Right hindlimb (tissue), 1 donor: ENCODE results near the gene SLC22A8.
"Not testable (repeated sequence)": the region's sequence is repeated elsewhere in the genome, so short reads cannot be mapped to it uniquely, and the experiment has no call there.

Source experiments
- DNase-seq: peaks from one replicate; pipeline ENCODE4 v3.0.0-alpha.2; 2018

The SLC22A8 gene, protein sequence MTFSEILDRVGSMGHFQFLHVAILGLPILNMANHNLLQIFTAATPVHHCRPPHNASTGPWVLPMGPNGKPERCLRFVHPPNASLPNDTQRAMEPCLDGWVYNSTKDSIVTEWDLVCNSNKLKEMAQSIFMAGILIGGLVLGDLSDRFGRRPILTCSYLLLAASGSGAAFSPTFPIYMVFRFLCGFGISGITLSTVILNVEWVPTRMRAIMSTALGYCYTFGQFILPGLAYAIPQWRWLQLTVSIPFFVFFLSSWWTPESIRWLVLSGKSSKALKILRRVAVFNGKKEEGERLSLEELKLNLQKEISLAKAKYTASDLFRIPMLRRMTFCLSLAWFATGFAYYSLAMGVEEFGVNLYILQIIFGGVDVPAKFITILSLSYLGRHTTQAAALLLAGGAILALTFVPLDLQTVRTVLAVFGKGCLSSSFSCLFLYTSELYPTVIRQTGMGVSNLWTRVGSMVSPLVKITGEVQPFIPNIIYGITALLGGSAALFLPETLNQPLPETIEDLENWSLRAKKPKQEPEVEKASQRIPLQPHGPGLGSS

DNA sequence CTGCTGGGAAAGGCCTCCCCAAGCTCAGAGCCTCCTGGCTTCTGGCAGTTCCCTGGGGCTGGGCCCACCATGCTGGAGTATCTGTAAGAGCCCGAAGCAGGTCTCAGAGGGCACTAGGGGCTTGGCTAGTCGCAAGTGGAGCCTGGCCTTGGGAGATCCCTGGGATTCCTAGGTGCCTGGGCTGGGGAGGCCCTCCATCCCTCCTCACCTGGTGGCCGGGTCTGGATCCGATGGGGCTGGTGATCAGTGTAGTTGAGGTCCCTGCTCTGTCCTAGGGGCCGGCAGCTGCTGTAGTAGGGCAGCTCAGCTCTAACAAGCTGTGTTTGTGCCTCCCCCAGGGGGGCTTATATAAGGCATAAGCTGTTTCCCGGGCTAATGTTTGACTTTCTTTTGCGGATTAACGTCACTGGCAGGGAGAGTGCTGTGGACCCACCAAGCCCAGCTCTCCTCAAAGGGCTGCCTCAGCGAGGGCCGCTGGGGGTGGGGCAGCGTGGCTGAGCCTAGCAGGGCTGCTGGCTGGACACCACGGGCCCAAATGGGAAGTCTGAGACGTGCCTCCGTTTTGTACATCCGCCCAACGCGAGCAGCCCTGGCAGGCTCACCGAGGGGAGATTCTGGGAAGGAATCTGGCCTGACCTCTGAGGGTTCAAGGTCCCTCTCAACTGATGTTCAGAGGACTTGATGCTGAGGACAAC lies at the start of gene SLC22A8:
SLC22A8 (minus strand) TSS at position 321 of the 695 bp plus-strand sequence. CDS start 883 bp downstream, outside the sequence.
- DNase-seq, result no peak

DNA sequence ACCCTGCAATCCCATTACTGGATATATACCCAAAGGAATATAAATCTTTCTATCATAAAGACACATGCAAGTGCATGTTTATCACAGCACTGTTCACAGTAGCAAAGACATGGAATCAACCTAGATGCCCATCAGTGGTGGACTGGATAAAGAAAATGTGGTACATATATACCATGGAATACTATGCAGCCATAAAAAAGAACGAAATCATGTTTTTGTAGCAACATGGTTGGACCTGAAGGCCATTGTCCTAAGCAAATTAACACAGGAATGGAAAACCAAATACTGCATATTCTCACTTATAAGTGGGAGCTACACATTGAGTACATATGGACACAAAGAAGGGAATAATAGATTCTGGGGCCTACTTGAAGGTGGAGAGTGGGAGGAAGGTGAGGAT lies 30.6 kb upstream of the SLC22A8 start:
- DNase-seq, result not testable (repeated sequence)

DNA sequence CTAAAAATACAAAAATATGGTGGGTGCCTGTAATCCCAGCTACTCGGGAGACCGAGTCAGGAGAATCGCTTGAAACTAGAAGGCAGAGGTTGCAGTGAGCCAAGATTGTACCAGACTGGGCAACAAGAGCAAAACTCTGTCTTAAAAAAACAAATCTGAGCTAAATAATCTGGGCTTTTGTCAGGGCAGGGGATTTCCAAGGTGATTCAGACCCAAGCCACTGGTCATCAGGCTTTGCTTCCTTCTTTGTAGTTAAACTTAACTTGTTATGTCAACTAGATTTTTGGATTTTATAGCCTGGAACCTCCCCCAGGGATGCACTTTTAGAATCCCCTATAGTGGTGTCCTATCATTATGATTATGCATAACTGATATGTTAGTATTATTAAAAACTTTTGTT lies 27.0 kb upstream of the SLC22A8 start:
- no peak for DNase-seq

DNA sequence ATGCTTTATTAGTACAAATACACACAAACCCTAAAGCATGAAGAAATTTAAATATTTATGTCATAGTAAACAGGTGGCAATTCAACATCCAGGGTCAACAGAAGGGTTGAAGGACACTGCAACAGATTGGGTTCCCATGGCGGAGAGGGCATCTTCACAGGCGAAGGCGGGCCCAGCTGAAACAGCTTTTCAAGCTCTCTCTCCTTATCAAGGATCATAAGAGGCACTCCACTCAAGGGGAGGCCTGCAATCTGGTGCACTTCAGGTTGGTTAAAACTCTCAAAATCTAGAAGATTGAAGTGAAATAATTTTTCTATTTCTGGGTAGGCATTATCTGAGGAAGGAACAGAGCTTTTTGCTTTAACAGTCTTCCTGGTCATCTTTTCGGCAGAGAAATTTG lies 16.8 kb upstream of the SLC22A8 start:
- no peak for DNase-seq

DNA sequence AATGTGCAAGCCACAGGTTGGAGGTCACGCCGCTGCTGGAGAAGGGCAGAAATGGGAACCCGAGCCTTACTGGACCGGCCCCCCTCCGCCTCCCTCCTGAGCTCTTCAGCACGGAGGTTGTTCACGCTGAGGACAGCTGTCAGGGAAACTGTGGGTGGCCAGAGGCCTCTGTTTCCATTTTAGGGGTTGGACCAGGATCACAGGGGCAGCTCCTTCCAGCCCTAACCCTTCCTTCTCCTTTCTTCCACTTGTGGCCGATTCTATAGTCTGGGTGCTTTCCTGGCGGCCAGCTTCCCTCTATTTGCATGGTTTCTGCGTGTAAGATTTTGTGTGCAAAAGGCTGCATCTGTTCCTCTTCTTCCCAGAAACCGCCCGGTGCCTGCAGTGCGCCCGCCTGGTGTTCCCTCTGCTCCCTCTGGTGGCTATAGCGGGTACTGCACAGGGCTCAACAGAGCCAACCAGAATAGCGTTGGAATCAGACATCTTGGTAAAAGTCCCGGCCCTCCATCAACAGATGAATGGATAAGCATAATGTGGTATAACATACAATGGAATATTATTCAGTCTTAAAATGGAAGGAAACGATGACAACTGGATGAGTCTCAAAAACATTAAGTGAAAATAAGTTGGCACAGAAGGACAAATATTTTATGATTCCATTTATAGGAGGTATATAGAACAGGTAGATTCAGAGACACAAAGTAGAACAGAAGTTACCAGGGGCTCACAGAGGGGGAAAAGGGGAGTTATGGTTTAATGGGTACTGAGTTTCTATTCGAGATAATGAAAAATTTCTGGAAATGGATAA lies 8.4 kb upstream of the SLC22A8 start:
- peak; percentile 91 for DNase-seq

DNA sequence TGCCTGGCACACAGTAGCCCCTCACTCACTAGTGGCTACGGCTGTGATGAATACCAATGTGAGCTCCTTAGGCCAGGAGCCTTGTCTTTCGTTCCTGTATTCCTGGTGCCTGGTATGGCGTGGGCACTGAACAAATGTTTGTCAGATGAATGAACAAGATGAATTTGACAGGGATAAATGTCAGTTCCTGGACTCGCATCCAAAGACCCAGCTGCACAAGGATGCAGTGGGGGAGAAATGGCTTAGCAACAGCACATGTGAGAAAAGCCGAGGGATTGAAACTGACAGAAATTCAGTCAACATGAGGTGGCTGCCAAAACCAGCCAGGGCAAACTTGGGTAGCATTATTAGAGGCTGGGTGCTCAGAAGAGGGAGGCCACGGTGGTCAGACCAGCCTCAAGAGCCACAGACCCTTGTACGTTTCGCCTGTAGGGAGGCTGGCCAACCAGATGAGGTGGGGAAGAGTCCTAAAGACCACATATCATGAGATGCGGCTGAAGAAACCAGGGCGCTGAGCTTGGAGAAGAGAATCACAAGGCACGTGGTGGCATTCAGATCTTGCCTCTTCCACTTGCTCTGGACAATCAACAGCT lies 7.7 kb upstream of the SLC22A8 start:
- DNase-seq, result no peak

DNA sequence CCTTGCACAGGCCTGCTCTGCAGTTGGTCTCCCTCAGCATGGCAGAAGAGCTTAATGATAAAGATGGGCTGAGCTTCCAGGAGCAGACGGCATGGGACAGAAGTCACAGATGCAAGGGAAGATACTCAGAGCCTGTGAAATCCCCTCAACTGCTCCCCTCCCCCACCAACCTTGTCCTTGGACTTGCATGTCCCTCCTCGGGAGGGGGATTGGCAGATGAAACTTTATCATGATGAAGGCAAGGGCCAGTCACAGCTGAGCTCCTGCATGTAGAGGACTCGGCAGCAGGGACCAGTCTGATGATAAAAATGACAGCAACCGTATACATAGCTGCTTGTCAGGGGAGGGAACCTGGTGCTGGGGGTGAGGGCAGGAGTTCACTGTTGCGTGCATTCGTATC lies 6.8 kb upstream of the SLC22A8 start:
- no peak for DNase-seq

DNA sequence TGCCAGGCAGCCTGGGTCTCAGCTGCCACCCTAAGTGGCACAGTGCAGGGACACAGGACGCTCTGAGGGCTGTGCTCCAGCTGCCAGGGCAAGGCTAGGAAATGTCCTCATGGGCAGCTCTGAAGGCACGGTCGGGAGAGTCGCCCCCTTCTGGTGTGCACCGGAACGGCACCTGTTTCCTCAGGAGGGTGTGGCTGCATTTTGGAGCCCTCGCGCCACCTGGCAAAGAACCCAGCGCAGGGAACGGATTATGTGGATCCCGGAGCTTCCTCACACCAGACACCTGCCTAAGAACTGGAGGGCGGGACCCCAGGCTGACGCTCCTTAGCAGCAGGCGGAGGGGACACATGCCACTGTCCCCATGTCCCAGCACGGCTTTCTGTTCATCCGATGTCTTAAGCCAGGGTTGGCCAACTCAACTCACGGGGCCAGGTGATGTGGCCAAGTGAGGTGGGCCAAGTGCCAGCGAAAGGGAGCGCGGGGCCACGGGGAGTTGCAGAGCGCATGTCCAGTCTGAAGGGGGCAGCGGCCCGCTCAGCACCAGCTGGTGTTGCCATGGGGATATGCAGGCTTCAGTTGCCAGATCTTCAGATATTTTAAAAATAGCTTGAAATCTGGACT lies 5.1 kb upstream of the SLC22A8 start:
- DNase-seq, result no peak

DNA sequence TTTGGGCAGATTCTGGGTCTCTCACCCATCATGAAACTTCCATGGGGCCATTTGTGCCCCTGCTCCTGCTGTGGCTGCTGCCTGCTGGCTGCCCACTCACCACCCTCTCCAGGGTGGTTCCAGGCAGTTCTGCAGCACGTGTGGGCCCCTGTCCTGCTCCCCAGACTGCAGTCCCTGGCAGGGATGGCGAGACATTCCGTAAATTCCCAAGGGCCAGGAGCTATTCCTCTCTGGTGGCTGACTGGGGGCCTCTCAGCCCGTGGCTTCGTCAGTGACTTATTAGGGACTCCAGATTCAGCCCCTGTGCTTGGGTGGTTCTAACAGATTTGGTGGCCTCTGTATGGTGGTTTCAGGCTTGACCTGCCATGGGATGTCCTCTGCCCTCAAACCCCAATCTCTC lies 3.9 kb upstream of the SLC22A8 start:
- DNase-seq, result no peak

DNA sequence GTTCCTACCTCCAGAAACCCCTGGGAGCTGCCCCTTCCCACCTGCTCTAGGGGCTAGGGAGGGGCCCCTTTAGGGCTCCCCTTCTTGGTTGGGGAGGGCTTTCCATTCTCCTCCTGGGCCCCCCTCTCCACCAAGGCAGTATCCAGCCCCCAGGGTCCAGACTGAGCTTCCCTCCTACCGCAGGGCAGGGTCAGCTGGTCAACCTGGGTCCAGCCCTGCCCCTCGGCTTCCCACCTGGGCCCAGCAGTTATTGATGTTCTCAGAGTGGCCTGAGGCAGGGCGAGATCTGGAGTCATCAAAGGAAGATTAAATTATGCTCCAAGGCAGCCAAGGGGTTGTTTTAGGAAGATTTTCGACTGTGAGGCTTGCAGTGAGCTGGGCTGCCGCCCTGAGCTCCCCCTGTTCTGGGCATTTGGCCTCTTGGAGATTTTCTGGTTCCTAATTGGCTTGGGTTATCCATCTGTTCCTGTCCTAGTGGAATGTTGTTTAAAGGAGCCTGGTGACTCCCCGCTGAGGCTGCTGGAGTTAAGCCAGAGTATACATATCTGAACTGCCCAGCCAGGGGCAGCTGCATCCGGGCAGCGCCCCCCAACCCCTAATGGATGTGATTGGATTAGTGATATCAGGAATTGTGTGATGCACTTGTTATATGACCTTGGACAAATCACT lies 1.8 kb upstream of the SLC22A8 start:
- no peak for DNase-seq

DNA sequence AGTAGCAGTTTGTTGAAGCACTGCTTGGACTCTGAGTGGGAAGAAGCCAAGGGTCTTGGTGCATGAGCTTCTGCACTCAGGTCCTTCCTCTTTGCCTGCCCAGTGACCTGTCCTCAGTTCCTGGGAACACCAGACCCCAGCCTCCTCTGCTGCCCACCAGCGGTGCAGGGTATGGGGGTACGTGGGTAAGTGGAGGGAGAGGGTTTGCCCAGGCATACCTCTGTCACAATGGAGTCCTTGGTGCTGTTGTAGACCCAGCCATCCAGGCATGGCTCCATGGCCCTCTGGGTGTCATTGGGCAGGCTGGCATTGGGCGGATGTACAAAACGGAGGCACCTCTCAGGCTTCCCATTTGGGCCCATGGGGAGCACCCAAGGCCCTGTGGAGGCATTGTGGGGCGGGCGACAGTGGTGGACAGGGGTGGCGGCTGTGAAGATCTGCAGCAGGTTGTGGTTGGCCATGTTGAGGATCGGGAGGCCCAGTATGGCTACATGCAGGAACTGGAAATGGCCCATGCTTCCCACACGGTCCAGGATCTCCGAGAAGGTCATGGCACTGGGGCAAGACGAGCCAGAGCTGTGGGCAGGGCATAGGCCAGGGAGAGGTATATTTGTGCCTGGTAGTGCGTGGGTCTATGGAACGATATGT lies 1.1 kb downstream of the SLC22A8 start:
- DNase-seq, result no peak

DNA sequence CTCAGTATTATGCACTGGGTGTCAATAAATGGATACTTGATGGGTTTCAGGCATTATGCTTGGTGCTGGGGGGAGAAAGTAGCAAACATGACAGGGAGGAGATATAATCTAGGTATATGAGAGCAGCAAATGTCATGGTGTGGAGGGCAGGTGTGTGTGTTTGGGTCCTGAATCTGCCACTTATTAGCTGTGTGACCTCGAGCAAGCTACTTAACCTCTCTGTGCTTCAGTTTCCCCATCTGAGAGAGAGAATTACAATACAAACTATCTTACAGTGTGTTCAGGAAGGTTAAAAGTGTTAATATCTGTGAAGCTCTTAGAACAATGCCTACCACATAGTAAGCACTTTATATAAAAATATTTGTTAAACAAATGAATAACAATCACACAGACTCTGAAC lies 2.8 kb downstream of the SLC22A8 start:
- no peak for DNase-seq

DNA sequence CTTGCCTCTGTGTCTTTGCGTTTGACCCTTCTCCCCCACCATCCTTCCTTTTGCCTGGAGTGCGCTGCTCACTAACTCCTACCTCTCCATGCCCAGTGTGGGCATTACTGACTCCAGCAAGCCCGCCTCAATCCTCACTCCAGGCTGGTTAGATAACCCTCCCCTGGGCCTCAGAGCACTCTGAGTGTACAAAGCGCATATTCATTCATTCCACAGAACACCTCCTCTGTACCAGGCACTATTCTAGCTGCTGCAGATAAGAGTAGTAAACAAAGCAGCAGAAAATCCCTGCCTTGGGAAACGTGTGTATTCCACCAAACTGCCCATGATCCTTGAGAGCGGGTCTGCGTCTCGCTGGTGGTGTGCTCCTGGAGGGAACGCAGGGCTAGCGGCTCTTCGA lies 3.2 kb downstream of the SLC22A8 start:
- DNase-seq, result no peak

DNA sequence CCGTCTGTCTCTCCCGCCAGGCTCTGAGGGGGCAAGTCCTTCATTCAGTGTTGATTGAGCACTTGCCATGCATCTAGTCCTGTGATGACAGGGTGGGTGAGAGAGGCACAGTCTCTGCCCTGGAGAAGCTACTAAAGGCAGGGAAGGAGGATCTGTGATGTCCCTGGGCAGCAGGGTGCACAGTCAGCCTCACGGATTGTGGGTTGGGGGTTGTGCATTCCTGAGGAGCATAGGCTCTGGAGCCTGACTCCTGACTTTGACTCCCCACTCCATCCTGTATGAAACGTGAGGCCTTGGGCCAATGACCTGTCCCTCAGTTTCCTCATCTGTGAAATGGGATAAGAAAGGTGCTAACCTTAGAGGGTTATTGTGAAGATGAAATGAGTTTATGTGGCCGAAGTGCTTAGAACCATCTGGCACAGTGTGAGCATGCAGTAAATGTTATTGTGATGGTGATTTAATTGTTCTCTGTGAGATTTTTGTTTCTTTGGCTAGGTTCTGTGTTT lies 4.7 kb downstream of the SLC22A8 start:
- DNase-seq, result no peak

DNA sequence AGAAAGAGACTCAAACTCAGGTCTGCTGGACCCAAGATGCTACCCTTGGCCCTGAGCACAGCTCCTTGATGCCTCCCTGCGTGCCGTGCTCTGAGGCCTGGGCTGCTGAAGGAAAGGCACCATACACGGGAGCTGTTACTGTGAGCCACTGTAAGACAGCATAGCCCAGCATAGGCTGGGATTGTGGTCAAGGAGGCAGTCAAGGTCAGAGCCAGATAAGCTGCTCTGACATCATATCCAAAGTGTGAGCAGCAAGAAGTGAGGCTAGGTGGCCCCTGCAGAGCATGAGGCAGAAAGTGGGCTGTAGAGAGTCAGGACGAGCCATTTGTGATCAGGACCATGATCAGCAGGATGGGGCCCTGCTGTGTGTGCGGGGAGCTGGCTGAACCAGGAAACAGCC lies 7.7 kb downstream of the SLC22A8 start:
- no peak for DNase-seq

DNA sequence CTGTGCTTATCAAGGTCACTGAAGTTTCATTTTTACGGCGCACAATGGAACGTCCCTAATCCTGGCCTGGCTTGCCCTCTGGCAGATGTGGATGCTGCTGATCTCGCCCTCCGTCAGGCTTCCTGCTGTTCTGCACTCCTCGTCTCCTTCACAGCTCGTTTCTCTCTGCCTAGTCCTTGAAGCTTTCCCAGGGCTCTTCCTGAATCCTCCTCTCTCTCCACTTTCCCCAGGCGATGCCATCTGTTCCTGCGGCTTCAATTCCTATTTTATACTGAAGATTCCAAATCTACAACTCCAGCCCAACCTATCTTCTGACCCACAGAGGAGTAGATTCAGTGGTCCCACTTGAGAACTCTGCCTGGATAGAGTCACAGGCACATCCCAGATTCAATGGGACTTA lies 14.2 kb downstream of the SLC22A8 start:
- no peak for DNase-seq

DNA sequence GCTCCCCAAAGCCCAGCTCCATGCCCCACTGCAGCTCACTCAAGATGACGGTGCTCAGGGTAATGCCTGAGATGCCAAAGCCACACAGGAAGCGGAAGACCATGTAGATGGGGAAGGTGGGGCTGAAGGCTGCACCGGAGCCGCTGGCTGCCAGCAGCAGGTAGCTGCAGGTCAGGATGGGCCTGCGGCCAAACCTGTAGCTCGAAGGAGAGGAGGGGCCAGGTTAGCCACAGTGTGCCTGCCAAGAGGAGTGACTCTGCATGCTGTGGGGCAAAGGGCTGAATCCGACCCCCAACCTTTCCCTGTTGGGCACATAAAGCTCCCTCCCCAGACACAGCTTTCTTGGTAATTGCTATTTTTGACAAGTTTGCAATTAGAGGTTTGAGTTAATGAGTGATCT lies 16.0 kb downstream of the SLC22A8 start:
- no peak for DNase-seq

DNA sequence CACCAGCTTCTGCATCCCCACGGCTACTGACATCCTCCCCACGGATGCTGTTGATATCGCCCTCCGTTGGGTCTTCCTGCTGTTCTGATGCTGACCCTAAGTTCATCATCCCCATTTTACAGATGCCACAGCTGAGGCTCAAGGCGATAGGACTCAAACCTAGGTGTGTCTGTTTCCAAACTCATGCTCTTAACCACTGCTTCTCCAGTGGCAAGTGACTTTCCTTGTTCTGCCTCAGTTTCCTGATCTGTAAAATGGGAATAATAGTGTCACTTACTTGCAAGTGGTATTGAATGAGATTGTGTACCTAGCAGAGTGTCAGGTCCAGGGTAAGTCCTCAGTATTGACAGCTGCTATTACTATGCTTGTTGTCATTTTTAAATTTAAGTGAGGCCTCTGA lies 16.5 kb downstream of the SLC22A8 start:
- DNase-seq, result no peak

DNA sequence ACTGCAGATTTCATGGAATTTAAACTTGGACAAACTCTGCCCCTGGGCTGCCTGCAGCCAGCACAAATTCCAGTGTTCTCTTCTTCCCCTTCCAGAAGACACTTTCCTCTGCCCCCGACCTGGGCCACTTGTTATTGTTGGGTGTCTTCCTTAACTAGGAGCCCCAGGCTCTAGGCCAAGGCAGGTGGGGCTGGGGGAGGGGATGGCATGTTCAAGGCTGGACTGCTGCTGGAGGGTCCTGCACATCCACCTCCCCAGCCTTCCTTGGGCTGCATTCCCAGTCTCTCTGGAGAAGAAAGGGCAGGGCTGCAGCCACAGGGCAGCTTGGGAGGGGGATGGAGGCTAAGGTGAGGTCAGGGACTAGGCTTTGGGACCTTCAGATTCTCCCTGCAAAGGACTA lies 19.4 kb downstream of the SLC22A8 start:
- DNase-seq, result no peak

DNA sequence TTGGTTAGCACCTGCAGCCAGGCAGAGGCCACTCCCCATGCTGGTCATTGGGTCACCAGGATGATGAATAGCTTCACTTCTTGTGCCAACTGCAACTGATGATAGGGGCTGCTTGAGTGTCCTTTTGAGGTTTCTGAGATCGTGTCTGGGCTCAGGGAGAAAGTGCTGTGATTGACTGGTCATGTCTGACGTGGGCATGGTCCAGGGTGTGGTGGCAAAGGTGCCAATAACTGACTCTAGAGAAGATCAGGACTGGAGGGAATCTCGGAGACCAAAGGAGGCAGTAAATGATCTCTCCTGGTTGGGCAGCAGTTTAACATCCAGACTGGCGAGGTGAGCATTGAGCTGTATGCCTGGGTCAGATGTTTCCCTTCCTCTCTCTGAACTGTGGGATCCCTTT lies 20.9 kb downstream of the SLC22A8 start:
- DNase-seq, result no peak

DNA sequence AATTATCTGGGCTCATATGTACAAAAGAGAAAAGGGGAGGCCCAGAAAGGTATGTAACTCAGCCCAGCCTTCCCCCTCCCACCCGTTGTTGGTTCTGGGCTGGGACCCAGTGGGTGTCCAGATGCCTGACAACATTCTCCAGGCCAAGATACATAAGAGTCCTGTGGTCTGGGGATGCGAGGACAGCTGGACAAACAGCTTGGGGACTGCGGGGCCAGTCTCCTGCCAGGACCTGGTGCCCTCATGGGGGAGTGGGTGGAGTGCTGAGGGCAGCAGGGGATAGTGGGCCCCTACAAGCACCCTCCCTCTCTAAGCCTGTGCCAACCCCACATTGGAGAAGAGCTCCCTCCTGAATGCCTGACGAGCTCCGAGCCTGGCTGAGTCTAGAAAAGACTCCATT lies 27.4 kb downstream of the SLC22A8 start:
- no peak for DNase-seq
